ENCODE results near the gene BBS9. TPM values are rescaled to one million over a fixed set of nuclear protein-coding genes. Genes with fewer than 3 reads are reported as not detected.

BBS9 gene
- total and polyA plus RNA-seq, 7 donors = 2.4 to 36.6 (median 30.5) TPM

GRCh38 chr7:33108554-33109004, 20.8 kb upstream of the BBS9 start:
- DNase-seq = no peak
- WGBS, 2 donors = 0% methylated on average over 10 of the region's 10 CpGs
- Histone ChIP-seq H3K36me3 (peaks cover 0 to 3% (median under 1%) of the 10 kb centered on the region in 4 donors), H3K4me1 (peaks cover 0 to 39% (median 30%) of the 10 kb centered on the region in 4 donors), H3K9me3 (no peaks in the 10 kb centered on the region), H3K4me3 (peak overlapping the region; percentile 60 to 99 (median 97)), H3K27me3 (no peaks in the 10 kb centered on the region), H3K27ac (peak overlapping the region; percentile 82 to 89 (median 88))
- TF ChIP-seq POLR2AphosphoS5 (IDR thresholded peaks at IDR 0.05) = no peak
- TF ChIP-seq CTCF (IDR thresholded peaks at IDR 0.05) = no peak
- TF ChIP-seq POLR2A (IDR thresholded peaks at IDR 0.05) = no peak
- no peak for TF ChIP-seq EP300 (IDR thresholded peaks at IDR 0.05)
- intact Hi-C loops (cut with DNase I) = loop anchor here (1.0 to 5.0 kb wide), 5 partner anchors 46 to 308 kb away; partner anchors contain the start of genes KBTBD2 and NT5C3A

GRCh38 chr7:33109005-33109757, 20.2 kb upstream of the BBS9 start, which contains the start of gene RP9:
Gene RP9 (minus strand): TSS chr7:33109404. CDS start chr7:33109372, 32 bp downstream.
- peak; percentile 77 for DNase-seq
- H3K4me3 ChIP-seq = peak within 1 kb of the TSS; percentile 60 to 99 (median 97)
- H3K27ac ChIP-seq = peak within 1 kb of the TSS; percentile 82 to 89 (median 88)
- intact Hi-C loops (cut with DNase I) = loop anchor here (1.0 to 5.0 kb wide), 5 partner anchors 46 to 308 kb away; partner anchors contain the start of genes KBTBD2 and NT5C3A
- 0% methylated on average over 100 of the region's 100 CpGs for WGBS, 2 donors
- no peaks in the 10 kb centered on the region for H3K27me3 ChIP-seq
- H3K4me1 ChIP-seq = peaks cover 0 to 39% (median 30%) of the 10 kb centered on the region in 4 donors
- no peaks in the 10 kb centered on the region for H3K36me3 ChIP-seq
- no peaks in the 10 kb centered on the region for H3K9me3 ChIP-seq
- TF ChIP-seq EP300 (IDR thresholded peaks at IDR 0.05) (no peak), CTCF (IDR thresholded peaks at IDR 0.05) (peak in 2 of 4 experiments; percentile 30 to 63)

GRCh38 chr7:33109758-33110238, 19.6 kb upstream of the BBS9 start:
- no peaks in the 10 kb centered on the region for H3K27me3 ChIP-seq
- 6 to 22% methylated on average over 11 of the region's 11 CpGs for WGBS, 2 donors
- peaks cover 0 to 39% (median 30%) of the 10 kb centered on the region in 4 donors for H3K4me1 ChIP-seq
- TF ChIP-seq EP300 (IDR thresholded peaks at IDR 0.05) = no peak
- no peak for TF ChIP-seq CTCF (IDR thresholded peaks at IDR 0.05)
- no peak for TF ChIP-seq POLR2A (IDR thresholded peaks at IDR 0.05)
- TF ChIP-seq POLR2AphosphoS5 (IDR thresholded peaks at IDR 0.05) = no peak
- no peaks in the 10 kb centered on the region for H3K36me3 ChIP-seq
- DNase-seq = no peak
- intact Hi-C loops (cut with DNase I) = loop anchor here (1.0 to 5.0 kb wide), 5 partner anchors 47 to 309 kb away; partner anchors contain the start of genes KBTBD2 and NT5C3A
- H3K4me3 ChIP-seq = peak overlapping the region; percentile 40 to 99 (median 97)
- H3K27ac ChIP-seq = peak overlapping the region; percentile 82 to 89 (median 88)
- no peaks in the 10 kb centered on the region for H3K9me3 ChIP-seq

GRCh38 chr7:33111614-33112013, 17.8 kb upstream of the BBS9 start:
- DNase-seq = no peak
- WGBS, 2 donors = 80 to 82% methylated on average over 3 of the region's 3 CpGs
- no peaks in the 10 kb centered on the region for H3K27me3 ChIP-seq
- no peaks in the 10 kb centered on the region for H3K36me3 ChIP-seq
- intact Hi-C loops (cut with DNase I) = no loop called here
- H3K9me3 ChIP-seq = no peaks in the 10 kb centered on the region
- H3K4me3 ChIP-seq = no peak overlapping the region
- H3K4me1 ChIP-seq = peaks cover 0 to 27% (median 23%) of the 10 kb centered on the region in 4 donors
- no peak for TF ChIP-seq CTCF (IDR thresholded peaks at IDR 0.05)
- TF ChIP-seq POLR2A (IDR thresholded peaks at IDR 0.05) = no peak
- no peak for TF ChIP-seq POLR2AphosphoS5 (IDR thresholded peaks at IDR 0.05)
- TF ChIP-seq EP300 (IDR thresholded peaks at IDR 0.05) = no peak
- H3K27ac ChIP-seq = no peak overlapping the region
